ENCODE measurements around the gene HS6ST2. TPM values are rescaled to one million over a fixed set of nuclear protein-coding genes. Genes with fewer than 3 reads are reported as not detected.

HS6ST2 gene
- total RNA-seq, 1 donor, result not detected

GRCh38 chrX:132741689-132742088 is 216.7 kb downstream of the HS6ST2 start:
- Histone ChIP-seq H3K36me3 (ENCODE audit: insufficient read depth, low read length) (no peaks in the 10 kb centered on the region), H3K4me1 (ENCODE audit: insufficient read depth, low read length) (no peaks in the 10 kb centered on the region), H3K27ac (ENCODE audit: low read depth, low read length) (no peak overlapping the region), H4K20me1 (ENCODE audit: insufficient read depth, low read length) (no peaks in the 10 kb centered on the region), H3K4me3 (ENCODE audit: insufficient read depth, low read length) (no peak overlapping the region), H2AFZ (ENCODE audit: low read length) (no peak overlapping the region), H3K79me2 (ENCODE audit: insufficient read depth, low read length) (no peaks in the 10 kb centered on the region), H3K9me3 (ENCODE audit: low read depth, low read length) (no peaks in the 10 kb centered on the region), H3K27me3 (ENCODE audit: insufficient read depth, low read length) (peaks cover 13% of the 10 kb centered on the region), H3K4me2 (ENCODE audit: insufficient read depth, low read length) (no peak overlapping the region)
- no peak for DNase-seq (ENCODE audit: insufficient read length, low spot score, missing footprints)
- TF ChIP-seq CTCF (IDR thresholded peaks at IDR 0.05; ENCODE audit: extremely low read depth, low read depth, low read length), result no peak

- H3K4me2 ChIP-seq (ENCODE audit: insufficient read depth, low read length), result no peak overlapping the region
- TF ChIP-seq CTCF (IDR thresholded peaks at IDR 0.05; ENCODE audit: extremely low read depth, low read depth, low read length), result peak; percentile 62
- no peaks in the 10 kb centered on the region for H4K20me1 ChIP-seq (ENCODE audit: insufficient read depth, low read length)
- no peak overlapping the region for H2AFZ ChIP-seq (ENCODE audit: low read length)
- no peaks in the 10 kb centered on the region for H3K36me3 ChIP-seq (ENCODE audit: insufficient read depth, low read length)
- H3K4me1 ChIP-seq (ENCODE audit: insufficient read depth, low read length), result no peaks in the 10 kb centered on the region
- H3K27me3 ChIP-seq (ENCODE audit: insufficient read depth, low read length), result peaks cover 13% of the 10 kb centered on the region
- H3K79me2 ChIP-seq (ENCODE audit: insufficient read depth, low read length), result no peaks in the 10 kb centered on the region
- H3K27ac ChIP-seq (ENCODE audit: low read depth, low read length), result no peak overlapping the region
- no peaks in the 10 kb centered on the region for H3K9me3 ChIP-seq (ENCODE audit: low read depth, low read length)
- DNase-seq (ENCODE audit: insufficient read length, low spot score, missing footprints), result no peak
- no peak overlapping the region for H3K4me3 ChIP-seq (ENCODE audit: insufficient read depth, low read length)
Measured at GRCh38 chrX:132740316-132741123, 217.9 kb downstream of the HS6ST2 start.

- Histone ChIP-seq H3K9me3 (ENCODE audit: low read depth, low read length) (no peaks in the 10 kb centered on the region), H3K4me2 (ENCODE audit: insufficient read depth, low read length) (no peak overlapping the region), H3K4me1 (ENCODE audit: insufficient read depth, low read length) (no peaks in the 10 kb centered on the region), H4K20me1 (ENCODE audit: insufficient read depth, low read length) (no peaks in the 10 kb centered on the region), H3K4me3 (ENCODE audit: insufficient read depth, low read length) (no peak overlapping the region), H3K27ac (ENCODE audit: low read depth, low read length) (no peak overlapping the region), H3K36me3 (ENCODE audit: insufficient read depth, low read length) (no peaks in the 10 kb centered on the region), H3K79me2 (ENCODE audit: insufficient read depth, low read length) (no peaks in the 10 kb centered on the region), H3K27me3 (ENCODE audit: insufficient read depth, low read length) (peaks cover 16% of the 10 kb centered on the region), H2AFZ (ENCODE audit: low read length) (no peak overlapping the region)
- TF ChIP-seq CTCF (IDR thresholded peaks at IDR 0.05; ENCODE audit: extremely low read depth, low read depth, low read length), result no peak
- DNase-seq (ENCODE audit: insufficient read length, low spot score, missing footprints), result no peak
Measured at GRCh38 chrX:132738951-132739350, 219.5 kb downstream of the HS6ST2 start.

GRCh38 chrX:132737743-132738142 is 220.7 kb downstream of the HS6ST2 start:
- Histone ChIP-seq H4K20me1 (ENCODE audit: insufficient read depth, low read length) (no peaks in the 10 kb centered on the region), H3K4me2 (ENCODE audit: insufficient read depth, low read length) (no peak overlapping the region), H3K4me3 (ENCODE audit: insufficient read depth, low read length) (no peak overlapping the region), H3K79me2 (ENCODE audit: insufficient read depth, low read length) (no peaks in the 10 kb centered on the region), H3K9me3 (ENCODE audit: low read depth, low read length) (no peaks in the 10 kb centered on the region), H3K27me3 (ENCODE audit: insufficient read depth, low read length) (peaks cover 21% of the 10 kb centered on the region), H3K36me3 (ENCODE audit: insufficient read depth, low read length) (no peaks in the 10 kb centered on the region), H3K4me1 (ENCODE audit: insufficient read depth, low read length) (no peaks in the 10 kb centered on the region), H3K27ac (ENCODE audit: low read depth, low read length) (no peak overlapping the region), H2AFZ (ENCODE audit: low read length) (no peak overlapping the region)
- DNase-seq (ENCODE audit: insufficient read length, low spot score, missing footprints), result no peak
- TF ChIP-seq CTCF (IDR thresholded peaks at IDR 0.05; ENCODE audit: extremely low read depth, low read depth, low read length), result no peak
